ENCODE measurements around the gene HMX2. TPM values are rescaled to one million over a fixed set of nuclear protein-coding genes. Genes with fewer than 3 reads are reported as not detected.
A peak's percentile ranks its signal among the peaks of the same experiment; 100 is the strongest.

Gene HMX2, protein sequence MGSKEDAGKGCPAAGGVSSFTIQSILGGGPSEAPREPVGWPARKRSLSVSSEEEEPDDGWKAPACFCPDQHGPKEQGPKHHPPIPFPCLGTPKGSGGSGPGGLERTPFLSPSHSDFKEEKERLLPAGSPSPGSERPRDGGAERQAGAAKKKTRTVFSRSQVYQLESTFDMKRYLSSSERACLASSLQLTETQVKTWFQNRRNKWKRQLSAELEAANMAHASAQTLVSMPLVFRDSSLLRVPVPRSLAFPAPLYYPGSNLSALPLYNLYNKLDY
- not detected in 2 replicates for polyA plus RNA-seq (2013)

DNA sequence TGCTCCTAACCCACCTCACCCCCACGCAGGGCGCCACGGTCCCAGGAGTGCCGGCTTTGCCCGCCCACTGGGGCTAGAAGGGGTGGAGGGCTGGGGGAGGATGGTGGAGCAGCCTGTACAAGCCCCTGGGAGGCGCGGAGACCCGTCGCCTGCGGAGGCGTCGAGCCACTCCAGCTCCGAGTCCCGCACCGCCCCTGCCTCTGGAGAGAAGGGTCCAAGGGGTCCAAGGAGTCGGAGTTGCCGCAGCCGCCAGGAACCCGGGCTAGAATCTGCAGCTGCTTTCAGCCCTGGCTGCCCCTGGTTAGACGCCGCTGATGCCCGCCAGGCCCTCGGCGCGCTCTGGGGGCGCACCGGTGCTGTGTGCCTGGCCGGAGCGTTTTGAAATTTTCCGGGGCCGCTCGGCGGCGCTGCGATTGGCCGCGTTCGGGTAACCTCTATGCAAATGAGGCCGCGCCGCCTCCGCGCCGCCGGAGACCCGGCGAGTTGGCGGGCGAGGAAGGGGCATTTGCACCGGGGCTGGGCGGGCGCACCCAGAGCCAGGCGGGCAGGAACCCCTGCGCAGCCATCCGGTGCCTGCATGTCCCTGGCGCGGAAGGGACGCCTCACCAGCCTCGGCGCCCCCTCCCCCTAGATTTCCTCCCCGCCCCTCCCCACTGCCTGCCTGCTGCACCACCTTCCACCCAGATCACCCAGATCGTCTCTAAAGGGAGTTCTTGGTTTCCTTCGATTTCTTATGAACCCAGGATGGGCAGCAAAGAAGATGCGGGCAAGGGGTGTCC, at the start of gene HMX2:
TSS of gene HMX2 (plus strand) at position 502 of the 779 bp plus-strand sequence. CDS start at position 745, 243 bp downstream.
- WGBS (ENCODE audit: extremely low coverage, insufficient coverage, insufficient read length): no CpG with 5 or more reads among the region's 64 CpGs
- Histone ChIP-seq H4K12ac (ENCODE audit: low read depth, low read length) (no peak within 1 kb of the TSS), H3K14ac (ENCODE audit: low read length) (no peak within 1 kb of the TSS), H3K4me1 (ENCODE audit: control insufficient read depth in 1 of 2, insufficient read depth in 2 of 2, low read length in 2 of 2) (peaks cover 9 to 16% of the 10 kb centered on the region in 2 experiments), H3K4ac (ENCODE audit: low read depth, low read length) (no peak within 1 kb of the TSS), H4K91ac (ENCODE audit: low read depth, low read length) (no peak within 1 kb of the TSS), H3K79me2 (ENCODE audit: control insufficient read depth, insufficient read depth, low read length, poor library complexity) (no peaks in the 10 kb centered on the region), H3K4me2 (ENCODE audit: low read length) (peak within 1 kb of the TSS; percentile 35), H2BK12ac (ENCODE audit: low read length) (no peak within 1 kb of the TSS), H3K18ac (ENCODE audit: low read length) (no peak within 1 kb of the TSS), H3K23ac (ENCODE audit: low read length) (no peak within 1 kb of the TSS), H3K9me3 (ENCODE audit: insufficient read depth, low read depth, low read length) (peaks cover 7% of the 10 kb centered on the region), H3K36me3 (ENCODE audit: control insufficient read depth in 1 of 2, insufficient read depth in 2 of 2, low read length in 2 of 2) (no peaks in the 10 kb centered on the region), H3K79me1 (ENCODE audit: low read length) (no peaks in the 10 kb centered on the region), H2BK5ac (ENCODE audit: low read depth, low read length, poor library complexity) (no peak within 1 kb of the TSS), H2BK120ac (ENCODE audit: insufficient read depth, low read length, poor library complexity) (no peak within 1 kb of the TSS), H3K27me3 (ENCODE audit: insufficient read depth, low read length) (peaks cover 86% of the 10 kb centered on the region), H2AK5ac (ENCODE audit: low read length) (no peak within 1 kb of the TSS), H3K4me3 (ENCODE audit: low read depth, low read length) (no peak within 1 kb of the TSS), H4K8ac (ENCODE audit: low read depth, low read length) (no peak within 1 kb of the TSS), H2AFZ (ENCODE audit: insufficient read depth, low read length, poor library complexity) (peak within 1 kb of the TSS; percentile 18), H3K27ac (ENCODE audit: low read depth, low read length) (no peak within 1 kb of the TSS), H3K9ac (ENCODE audit: low read length) (no peak within 1 kb of the TSS)
- DNase-seq: no peak

DNA sequence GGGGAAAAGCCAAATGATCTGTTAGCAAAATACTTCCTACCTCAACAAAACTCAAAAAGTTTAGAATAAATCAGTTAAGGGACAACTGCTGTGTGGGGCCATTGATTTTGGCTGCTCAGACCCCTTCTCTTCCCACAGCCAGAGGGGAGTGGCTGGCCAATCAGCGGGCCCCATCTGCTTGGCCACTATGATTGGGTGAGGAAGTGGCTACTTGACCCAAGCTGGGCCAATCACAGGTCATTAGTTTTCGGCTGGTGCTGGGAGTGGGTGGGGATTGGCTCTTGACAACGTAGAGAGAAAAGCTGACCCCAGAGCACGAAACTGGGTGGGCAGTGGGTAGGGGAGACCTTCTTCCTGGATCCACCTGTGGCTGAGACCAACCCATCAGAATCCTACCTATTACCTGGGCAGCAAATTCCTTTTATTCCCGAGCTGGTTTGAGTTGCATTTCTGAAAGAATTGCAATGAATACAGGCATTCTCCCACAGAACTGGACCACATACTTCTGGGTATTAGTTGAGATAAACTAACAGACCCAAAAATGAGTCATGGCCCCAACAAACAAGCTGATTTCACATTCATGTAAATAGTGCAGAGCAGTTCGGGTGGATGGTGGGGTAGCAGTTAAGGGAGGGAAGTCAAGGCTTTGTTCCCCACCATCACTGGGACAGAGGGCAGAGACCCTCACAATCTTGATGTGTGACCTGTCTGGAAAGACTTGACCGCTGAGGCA, 47.7 kb upstream of the HMX2 start:
- DNase-seq: peak; percentile 12 to 40
- Histone ChIP-seq H3K4me1 (ENCODE audit: control insufficient read depth in 1 of 2, insufficient read depth in 2 of 2, low read length in 2 of 2) (no peaks in the 10 kb centered on the region), H3K27me3 (ENCODE audit: insufficient read depth, low read length) (peaks cover 3% of the 10 kb centered on the region), H4K91ac (ENCODE audit: low read depth, low read length) (no peak overlapping the region), H2BK5ac (ENCODE audit: low read depth, low read length, poor library complexity) (no peak overlapping the region), H2AFZ (ENCODE audit: insufficient read depth, low read length, poor library complexity) (no peak overlapping the region), H3K4ac (ENCODE audit: low read depth, low read length) (no peak overlapping the region), H2BK120ac (ENCODE audit: insufficient read depth, low read length, poor library complexity) (no peak overlapping the region), H3K23ac (ENCODE audit: low read length) (no peak overlapping the region), H3K9ac (ENCODE audit: low read length) (no peak overlapping the region), H3K79me2 (ENCODE audit: control insufficient read depth, insufficient read depth, low read length, poor library complexity) (no peaks in the 10 kb centered on the region), H3K4me2 (ENCODE audit: low read length) (no peak overlapping the region), H3K4me3 (ENCODE audit: low read depth, low read length) (no peak overlapping the region), H4K8ac (ENCODE audit: low read depth, low read length) (no peak overlapping the region), H3K9me3 (ENCODE audit: insufficient read depth, low read depth, low read length) (peaks cover 4% of the 10 kb centered on the region), H4K12ac (ENCODE audit: low read depth, low read length) (no peak overlapping the region), H3K36me3 (ENCODE audit: control insufficient read depth in 1 of 2, insufficient read depth in 2 of 2, low read length in 2 of 2) (no peaks in the 10 kb centered on the region), H3K14ac (ENCODE audit: low read length) (no peak overlapping the region), H2AK5ac (ENCODE audit: low read length) (no peak overlapping the region), H3K79me1 (ENCODE audit: low read length) (no peaks in the 10 kb centered on the region), H3K27ac (ENCODE audit: low read depth, low read length) (no peak overlapping the region), H2BK12ac (ENCODE audit: low read length) (no peak overlapping the region), H3K18ac (ENCODE audit: low read length) (no peak overlapping the region)
- no CpG with 5 or more reads among the region's 7 CpGs for WGBS (ENCODE audit: extremely low coverage, insufficient coverage, insufficient read length)

- Histone ChIP-seq H2AK5ac (ENCODE audit: low read length) (no peak overlapping the region), H2BK120ac (ENCODE audit: insufficient read depth, low read length, poor library complexity) (no peak overlapping the region), H3K9me3 (ENCODE audit: insufficient read depth, low read depth, low read length) (peaks cover 2% of the 10 kb centered on the region), H3K79me1 (ENCODE audit: low read length) (no peaks in the 10 kb centered on the region), H3K27ac (ENCODE audit: low read depth, low read length) (no peak overlapping the region), H3K27me3 (ENCODE audit: insufficient read depth, low read length) (peaks cover 3% of the 10 kb centered on the region), H3K18ac (ENCODE audit: low read length) (no peak overlapping the region), H2AFZ (ENCODE audit: insufficient read depth, low read length, poor library complexity) (no peak overlapping the region), H4K91ac (ENCODE audit: low read depth, low read length) (no peak overlapping the region), H3K4ac (ENCODE audit: low read depth, low read length) (no peak overlapping the region), H3K4me2 (ENCODE audit: low read length) (no peak overlapping the region), H3K9ac (ENCODE audit: low read length) (no peak overlapping the region), H4K8ac (ENCODE audit: low read depth, low read length) (no peak overlapping the region), H3K4me3 (ENCODE audit: low read depth, low read length) (no peak overlapping the region), H4K12ac (ENCODE audit: low read depth, low read length) (no peak overlapping the region), H3K4me1 (ENCODE audit: control insufficient read depth in 1 of 2, insufficient read depth in 2 of 2, low read length in 2 of 2) (no peaks in the 10 kb centered on the region), H2BK5ac (ENCODE audit: low read depth, low read length, poor library complexity) (no peak overlapping the region), H3K36me3 (ENCODE audit: control insufficient read depth in 1 of 2, insufficient read depth in 2 of 2, low read length in 2 of 2) (no peaks in the 10 kb centered on the region), H3K79me2 (ENCODE audit: control insufficient read depth, insufficient read depth, low read length, poor library complexity) (no peaks in the 10 kb centered on the region), H2BK12ac (ENCODE audit: low read length) (no peak overlapping the region), H3K23ac (ENCODE audit: low read length) (no peak overlapping the region), H3K14ac (ENCODE audit: low read length) (no peak overlapping the region)
- no CpG with 5 or more reads among the region's 9 CpGs for WGBS (ENCODE audit: extremely low coverage, insufficient coverage, insufficient read length)
- DNase-seq: no peak
Measured at GRCh38 chr10:123101872-123102271, 46.1 kb upstream of the HMX2 start.

DNA sequence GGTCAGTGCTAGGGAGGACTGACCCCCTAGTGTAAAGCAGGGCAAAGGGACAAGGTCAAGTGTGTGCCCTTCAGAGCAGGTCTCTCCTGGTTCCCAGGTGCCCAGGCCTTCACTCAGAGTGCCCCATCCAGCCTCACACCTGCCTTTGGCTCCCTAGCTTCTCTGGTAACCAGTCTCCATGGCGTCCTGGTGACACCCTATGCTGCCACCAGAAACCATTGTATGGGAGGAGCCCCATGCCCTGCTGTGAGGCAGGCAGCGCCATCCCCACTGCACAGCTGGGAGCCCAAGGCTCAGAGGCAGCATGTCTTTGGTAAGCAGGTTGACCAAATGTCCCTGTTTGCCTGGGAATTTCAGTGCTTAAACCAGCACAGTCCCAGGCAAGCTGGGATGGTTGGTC, 45.3 kb upstream of the HMX2 start:
- no peak overlapping the region for H2BK120ac ChIP-seq (ENCODE audit: insufficient read depth, low read length, poor library complexity)

More for the DNA sequence above, 45.3 kb upstream of the HMX2 start:
- DNase-seq: no peak
- H3K36me3 ChIP-seq (ENCODE audit: control insufficient read depth in 1 of 2, insufficient read depth in 2 of 2, low read length in 2 of 2): no peaks in the 10 kb centered on the region
- H3K79me1 ChIP-seq (ENCODE audit: low read length): no peaks in the 10 kb centered on the region
- no peak overlapping the region for H4K91ac ChIP-seq (ENCODE audit: low read depth, low read length)
- H2BK12ac ChIP-seq (ENCODE audit: low read length): no peak overlapping the region
- H3K4me2 ChIP-seq (ENCODE audit: low read length): no peak overlapping the region
- H3K4me3 ChIP-seq (ENCODE audit: low read depth, low read length): peak overlapping the region; percentile 46
- H3K18ac ChIP-seq (ENCODE audit: low read length): no peak overlapping the region
- no peaks in the 10 kb centered on the region for H3K9me3 ChIP-seq (ENCODE audit: insufficient read depth, low read depth, low read length)
- H3K27me3 ChIP-seq (ENCODE audit: insufficient read depth, low read length): no peaks in the 10 kb centered on the region
- H2AK5ac ChIP-seq (ENCODE audit: low read length): no peak overlapping the region
- no peak overlapping the region for H3K4ac ChIP-seq (ENCODE audit: low read depth, low read length)
- H3K4me1 ChIP-seq (ENCODE audit: control insufficient read depth in 1 of 2, insufficient read depth in 2 of 2, low read length in 2 of 2): no peaks in the 10 kb centered on the region
- H2BK5ac ChIP-seq (ENCODE audit: low read depth, low read length, poor library complexity): no peak overlapping the region
- H3K23ac ChIP-seq (ENCODE audit: low read length): no peak overlapping the region
- no peak overlapping the region for H2AFZ ChIP-seq (ENCODE audit: insufficient read depth, low read length, poor library complexity)
- H3K27ac ChIP-seq (ENCODE audit: low read depth, low read length): no peak overlapping the region
- no peak overlapping the region for H3K14ac ChIP-seq (ENCODE audit: low read length)
- H3K79me2 ChIP-seq (ENCODE audit: control insufficient read depth, insufficient read depth, low read length, poor library complexity): no peaks in the 10 kb centered on the region
- H4K12ac ChIP-seq (ENCODE audit: low read depth, low read length): no peak overlapping the region
- no CpG with 5 or more reads among the region's 2 CpGs for WGBS (ENCODE audit: extremely low coverage, insufficient coverage, insufficient read length)
- no peak overlapping the region for H4K8ac ChIP-seq (ENCODE audit: low read depth, low read length)
- no peak overlapping the region for H3K9ac ChIP-seq (ENCODE audit: low read length)
